ENCODE measurements around the gene EID2. TPM values are rescaled to one million over a fixed set of nuclear protein-coding genes. Genes with fewer than 3 reads are reported as not detected.

EID2 gene
- total RNA-seq, 1 donor from 2014 or later, result 19.2 TPM

- TF ChIP-seq CTCF (conservative IDR thresholded peaks at IDR 0.05), result no peak
- Mint-ChIP-seq H3K27ac (no peak overlapping the region), H3K36me3 (peaks cover 3% of the 10 kb centered on the region), H3K4me3 (peak overlapping the region; percentile 78), H3K9me3 (no peaks in the 10 kb centered on the region), H3K27me3 (peaks cover 55% of the 10 kb centered on the region), H3K4me1 (ENCODE audit: unreplicated experiment) (peaks cover 9% of the 10 kb centered on the region)
- no peak for DNase-seq (ENCODE audit: extremely low spot score, unreplicated experiment)
These were observed 42.3 kb downstream of the EID2 start for GRCh38 chr19:39497701-39497995.

- Mint-ChIP-seq H3K27ac (no peak overlapping the region), H3K4me3 (no peak overlapping the region), H3K27me3 (peaks cover 47% of the 10 kb centered on the region), H3K9me3 (no peaks in the 10 kb centered on the region), H3K4me1 (ENCODE audit: unreplicated experiment) (peaks cover 9% of the 10 kb centered on the region), H3K36me3 (peaks cover 3% of the 10 kb centered on the region)
- no peak for DNase-seq (ENCODE audit: extremely low spot score, unreplicated experiment)
- TF ChIP-seq CTCF (conservative IDR thresholded peaks at IDR 0.05), result no peak
These were observed 43.9 kb downstream of the EID2 start for GRCh38 chr19:39496063-39496462.

- TF ChIP-seq CTCF (conservative IDR thresholded peaks at IDR 0.05), result no peak
- peaks cover 33% of the 10 kb centered on the region for H3K27me3 Mint-ChIP-seq
- no peak for DNase-seq (ENCODE audit: extremely low spot score, unreplicated experiment)
- H3K27ac Mint-ChIP-seq, result no peak overlapping the region
- no peak overlapping the region for H3K4me3 Mint-ChIP-seq
- H3K9me3 Mint-ChIP-seq, result no peaks in the 10 kb centered on the region
- H3K36me3 Mint-ChIP-seq, result peaks cover 3% of the 10 kb centered on the region
- peaks cover 9% of the 10 kb centered on the region for H3K4me1 Mint-ChIP-seq (ENCODE audit: unreplicated experiment)
These were observed 45.3 kb downstream of the EID2 start for GRCh38 chr19:39494661-39495060.

- no peaks in the 10 kb centered on the region for H3K9me3 Mint-ChIP-seq
These were observed 47.2 kb downstream of the EID2 start for GRCh38 chr19:39492788-39493187.

GRCh38 chr19:39492225-39492624 lies 47.7 kb downstream of the EID2 start:
- Mint-ChIP-seq H3K36me3 (peaks cover 6% of the 10 kb centered on the region), H3K4me1 (ENCODE audit: unreplicated experiment) (no peaks in the 10 kb centered on the region), H3K4me3 (no peak overlapping the region), H3K27me3 (peaks cover 13% of the 10 kb centered on the region), H3K27ac (no peak overlapping the region), H3K9me3 (no peaks in the 10 kb centered on the region)
- DNase-seq (ENCODE audit: extremely low spot score, unreplicated experiment), result no peak
- TF ChIP-seq CTCF (conservative IDR thresholded peaks at IDR 0.05), result no peak

More at GRCh38 chr19:39492788-39493187, 47.2 kb downstream of the EID2 start:
- Mint-ChIP-seq H3K4me3 (no peak overlapping the region), H3K4me1 (ENCODE audit: unreplicated experiment) (no peaks in the 10 kb centered on the region), H3K27me3 (peaks cover 17% of the 10 kb centered on the region), H3K27ac (peak overlapping the region; percentile 72), H3K36me3 (peaks cover 6% of the 10 kb centered on the region)
- DNase-seq (ENCODE audit: extremely low spot score, unreplicated experiment), result no peak
- TF ChIP-seq CTCF (conservative IDR thresholded peaks at IDR 0.05), result no peak

GRCh38 chr19:39489756-39490155 lies 50.2 kb downstream of the EID2 start:
- peaks cover 12% of the 10 kb centered on the region for H3K36me3 Mint-ChIP-seq
- no peak for TF ChIP-seq CTCF (conservative IDR thresholded peaks at IDR 0.05)
- H3K9me3 Mint-ChIP-seq, result no peaks in the 10 kb centered on the region
- H3K27ac Mint-ChIP-seq, result no peak overlapping the region
- DNase-seq (ENCODE audit: extremely low spot score, unreplicated experiment), result no peak
- no peaks in the 10 kb centered on the region for H3K4me1 Mint-ChIP-seq (ENCODE audit: unreplicated experiment)
- no peaks in the 10 kb centered on the region for H3K27me3 Mint-ChIP-seq
- H3K4me3 Mint-ChIP-seq, result no peak overlapping the region

Measured in type B pancreatic cell (in vitro differentiated cells).